Activated T-helper 1 cell treated with Interleukin-2 at 50 U/mL for 16 hours (primary cell): Measurements from ENCODE around the gene MMEL1.
"Not testable (repeated sequence)": the region's sequence is repeated elsewhere in the genome, so short reads cannot be mapped to it uniquely, and the experiment has no call there.

Source experiments
- DNase-seq: peaks from one replicate; pipeline ENCODE4 v3.0.0-alpha.2; 2020; ENCODE audit warnings: low read depth

MMEL1 gene

DNA sequence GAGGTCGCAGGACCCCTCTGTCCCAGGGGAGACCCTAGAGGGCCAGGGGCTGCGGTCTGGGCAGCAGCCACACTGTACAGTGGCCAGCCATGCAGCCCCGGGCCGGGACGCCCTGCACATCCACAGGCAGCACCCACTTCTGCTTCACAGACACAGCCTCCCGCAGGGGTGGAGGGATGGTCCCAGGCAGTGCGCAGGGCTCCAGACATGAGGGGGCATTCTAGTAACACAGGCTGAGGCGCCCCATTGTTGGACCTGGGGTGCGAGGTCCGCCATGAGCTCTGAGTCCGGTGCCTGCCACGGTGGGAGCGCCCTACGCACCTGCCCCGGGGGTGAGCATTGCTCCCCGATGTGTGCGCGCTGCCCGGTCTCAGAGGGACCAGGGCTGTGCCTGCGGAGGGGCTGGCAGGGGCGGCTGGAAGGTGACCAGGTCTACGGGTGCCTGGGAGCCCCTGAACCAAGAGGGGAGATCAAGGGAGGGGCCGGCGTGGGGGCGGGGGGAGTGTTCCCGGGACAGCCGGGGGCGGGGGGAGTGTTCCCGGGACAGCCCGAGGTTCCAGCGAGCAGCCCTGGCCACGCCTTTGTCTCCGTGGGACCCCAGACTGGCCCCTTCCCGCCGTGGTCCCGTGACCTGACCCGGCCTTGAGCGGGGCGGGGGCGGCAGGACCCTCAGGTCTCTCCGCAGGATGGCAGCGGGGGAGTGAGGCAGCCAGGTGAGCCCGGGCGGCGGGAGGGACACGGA lies 4.5 kb downstream of the MMEL1 start:
- DNase-seq: no peak

DNA sequence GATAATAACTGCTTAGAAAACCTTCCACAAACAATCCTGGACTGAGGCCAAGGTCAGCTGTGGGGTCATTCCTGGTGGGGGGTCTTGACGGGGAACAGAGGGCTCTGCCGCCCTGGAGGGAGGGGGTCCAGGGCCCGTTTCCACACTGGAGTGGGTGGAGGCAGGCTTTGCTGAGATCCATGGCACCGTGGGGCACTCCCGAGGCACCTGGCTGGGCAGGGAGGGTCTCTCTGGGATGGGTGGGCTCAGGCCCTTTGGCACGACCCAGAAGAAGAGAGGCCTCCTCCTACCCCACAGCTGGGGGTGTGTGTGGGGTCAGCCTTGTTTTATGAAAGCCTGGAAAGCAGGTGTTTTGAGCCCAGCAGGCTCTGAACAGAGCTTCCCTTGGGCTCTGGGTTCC lies 5.1 kb downstream of the MMEL1 start:
- DNase-seq: no peak

- not testable (repeated sequence) for DNase-seq
Observed at GRCh38 chr1:2625748-2626147, 7.1 kb downstream of the MMEL1 start.

GRCh38 chr1:2625311-2625710 lies 7.5 kb downstream of the MMEL1 start:
- DNase-seq: no peak

DNA sequence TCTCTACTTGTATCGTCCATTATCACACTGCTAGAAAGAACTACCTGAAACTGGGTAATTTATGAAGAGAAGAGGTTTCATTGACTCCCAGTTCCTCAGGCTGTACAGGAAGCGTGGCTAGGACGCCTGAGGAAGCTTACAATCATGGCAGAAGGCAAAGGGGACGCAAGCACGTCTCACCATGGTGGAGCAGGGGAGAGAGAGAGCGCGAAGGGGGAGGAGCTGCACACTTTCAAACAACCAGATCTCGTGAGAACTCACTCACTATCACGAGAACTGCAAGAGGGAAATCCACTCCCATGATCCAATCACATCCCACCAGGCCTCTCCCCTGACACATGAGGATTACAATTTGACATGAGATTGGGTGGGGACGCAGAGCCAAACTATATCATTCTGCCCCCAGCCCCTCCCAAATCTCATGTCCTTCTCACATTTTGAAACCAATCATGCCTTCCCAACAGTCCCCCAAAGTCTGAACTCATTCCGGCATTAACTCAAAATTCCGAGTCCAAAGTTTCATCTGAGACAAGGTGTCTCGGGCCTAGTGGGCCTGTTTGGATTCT lies 8.0 kb downstream of the MMEL1 start:
- no peak for DNase-seq

GRCh38 chr1:2623571-2624337 lies 9.1 kb downstream of the MMEL1 start:
- DNase-seq: no peak

- no peak for DNase-seq
Observed at GRCh38 chr1:2617971-2618470, 14.8 kb downstream of the MMEL1 start.

DNA sequence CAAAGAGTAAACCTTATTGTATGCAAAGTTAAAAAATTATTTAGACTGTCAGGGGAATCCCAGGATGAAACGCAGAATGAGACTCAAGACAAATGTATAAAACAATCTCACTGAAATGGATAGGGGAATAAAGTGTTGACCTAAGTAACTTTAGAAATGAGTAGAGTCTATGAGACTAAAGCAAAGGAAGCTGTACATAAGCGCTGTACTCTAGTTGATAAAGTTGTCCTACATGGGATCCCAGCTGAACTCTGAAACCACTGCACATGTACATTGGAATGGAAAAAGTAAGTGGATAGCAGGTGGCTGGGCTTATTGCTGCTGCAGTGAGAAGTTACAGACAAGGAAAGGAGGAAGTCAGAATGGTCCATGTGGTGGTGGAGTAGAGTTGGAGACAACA lies 18.7 kb downstream of the MMEL1 start:
- no peak for DNase-seq

- no peak for DNase-seq
Observed at GRCh38 chr1:2612591-2613365, 20.0 kb downstream of the MMEL1 start.

DNA sequence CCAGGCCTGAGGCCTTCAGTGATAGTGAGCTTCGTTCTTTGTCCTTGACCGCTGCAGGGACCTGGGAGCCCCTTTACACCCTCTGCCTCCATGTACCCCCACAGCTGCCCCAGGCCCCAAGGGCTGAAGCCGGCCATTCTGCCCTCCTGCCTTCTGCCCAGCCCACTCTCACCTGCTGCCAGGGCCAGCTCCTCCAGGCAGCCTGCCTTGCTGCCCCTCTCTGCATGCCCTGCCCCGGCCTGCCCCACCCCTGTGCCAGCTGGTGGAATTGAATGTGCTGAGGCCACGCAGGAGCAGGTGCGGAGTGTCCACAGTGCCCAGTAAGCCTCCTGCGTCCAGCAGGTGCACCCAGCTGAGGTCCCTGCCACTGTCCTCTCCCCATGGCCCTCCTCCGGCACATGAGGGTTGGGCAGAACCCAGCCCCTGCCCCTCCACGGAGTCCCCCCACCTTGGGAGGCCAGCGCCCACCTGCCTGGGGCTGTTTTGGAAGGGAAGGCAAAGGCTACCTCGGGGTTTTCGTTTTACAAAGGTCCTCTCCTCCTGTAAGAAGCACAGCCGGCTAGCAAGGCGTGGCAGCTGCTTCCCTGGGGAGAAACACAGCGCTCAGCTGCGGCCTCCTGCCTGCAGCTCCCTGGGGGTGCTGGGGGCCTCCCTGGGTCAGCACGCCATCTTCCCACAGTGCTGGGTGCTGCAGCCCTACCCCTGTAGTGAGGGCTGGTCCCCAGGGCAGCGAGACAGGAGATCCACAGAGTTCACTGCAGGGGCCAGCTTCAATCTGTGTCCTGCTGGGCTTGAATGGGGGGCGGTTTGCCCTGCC lies 21.0 kb downstream of the MMEL1 start:
- no peak for DNase-seq

DNA sequence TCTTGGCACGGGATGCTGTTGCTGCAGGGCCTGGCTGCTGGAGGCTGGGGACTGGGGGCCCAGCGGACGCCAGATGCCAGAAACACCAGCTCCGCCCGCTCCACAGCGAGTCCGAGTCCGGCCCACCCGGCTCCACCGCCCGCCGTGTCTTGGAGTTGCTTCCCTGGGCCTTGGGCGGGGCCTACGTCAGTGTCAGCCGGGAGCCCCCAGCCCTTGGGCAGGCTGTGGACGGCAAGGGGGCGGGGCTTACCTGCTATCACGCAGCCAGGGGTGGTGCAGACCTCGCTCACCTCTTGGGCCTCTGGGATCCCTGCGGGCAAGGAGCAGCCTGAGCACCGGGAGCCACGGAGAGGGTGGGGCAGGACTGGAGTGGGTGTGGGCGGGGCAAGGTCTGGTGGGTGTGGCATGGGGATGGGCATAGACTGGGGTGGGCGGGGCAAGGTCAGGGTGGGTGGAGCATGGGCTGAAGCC lies 21.8 kb downstream of the MMEL1 start:
- no peak for DNase-seq

- no peak for DNase-seq
Observed at GRCh38 chr1:2610036-2610959, 22.5 kb downstream of the MMEL1 start.

GRCh38 chr1:2609319-2610035 lies 23.3 kb downstream of the MMEL1 start:
- DNase-seq: no peak

- no peak for DNase-seq
Observed at GRCh38 chr1:2607641-2608091, 25.1 kb downstream of the MMEL1 start.

DNA sequence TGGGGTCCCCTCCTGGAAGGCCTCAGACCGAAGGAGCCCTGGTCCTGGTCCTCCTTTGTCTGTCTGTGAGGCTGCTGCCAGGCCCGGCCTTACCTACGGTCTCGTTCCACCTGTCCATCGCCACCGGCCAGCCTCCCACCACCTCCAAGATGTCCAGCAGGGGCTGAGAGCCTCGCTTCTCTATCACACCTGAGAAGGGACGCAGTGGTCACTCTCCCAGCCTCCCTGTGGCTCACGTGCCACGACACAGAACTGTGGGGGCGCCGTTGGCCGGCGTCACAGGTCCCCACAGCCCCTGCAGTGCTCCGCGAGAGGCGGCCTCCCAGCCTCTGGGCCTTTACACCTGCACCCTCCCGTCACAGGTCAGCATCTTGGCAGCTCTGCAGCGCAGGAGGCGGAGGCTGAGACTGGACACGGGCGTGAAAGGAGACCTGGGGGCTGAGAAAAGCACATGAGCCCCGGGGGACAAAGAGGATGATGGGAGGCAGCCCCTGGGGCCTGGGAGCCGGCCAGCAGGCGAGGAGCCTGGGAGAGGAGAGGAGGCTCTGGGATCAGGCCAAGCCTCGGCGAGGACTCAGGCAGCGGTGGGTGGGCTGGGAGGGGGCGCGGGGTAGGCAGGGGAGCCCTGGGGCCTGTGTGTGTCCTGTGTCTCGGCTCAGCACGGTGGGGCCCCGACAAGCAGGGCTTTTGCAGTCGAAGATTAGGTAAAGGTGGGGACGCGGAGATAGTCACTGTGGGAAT lies 25.8 kb downstream of the MMEL1 start:
- DNase-seq: no peak

GRCh38 chr1:2606396-2606880 lies 26.4 kb downstream of the MMEL1 start:
- DNase-seq: no peak

DNA sequence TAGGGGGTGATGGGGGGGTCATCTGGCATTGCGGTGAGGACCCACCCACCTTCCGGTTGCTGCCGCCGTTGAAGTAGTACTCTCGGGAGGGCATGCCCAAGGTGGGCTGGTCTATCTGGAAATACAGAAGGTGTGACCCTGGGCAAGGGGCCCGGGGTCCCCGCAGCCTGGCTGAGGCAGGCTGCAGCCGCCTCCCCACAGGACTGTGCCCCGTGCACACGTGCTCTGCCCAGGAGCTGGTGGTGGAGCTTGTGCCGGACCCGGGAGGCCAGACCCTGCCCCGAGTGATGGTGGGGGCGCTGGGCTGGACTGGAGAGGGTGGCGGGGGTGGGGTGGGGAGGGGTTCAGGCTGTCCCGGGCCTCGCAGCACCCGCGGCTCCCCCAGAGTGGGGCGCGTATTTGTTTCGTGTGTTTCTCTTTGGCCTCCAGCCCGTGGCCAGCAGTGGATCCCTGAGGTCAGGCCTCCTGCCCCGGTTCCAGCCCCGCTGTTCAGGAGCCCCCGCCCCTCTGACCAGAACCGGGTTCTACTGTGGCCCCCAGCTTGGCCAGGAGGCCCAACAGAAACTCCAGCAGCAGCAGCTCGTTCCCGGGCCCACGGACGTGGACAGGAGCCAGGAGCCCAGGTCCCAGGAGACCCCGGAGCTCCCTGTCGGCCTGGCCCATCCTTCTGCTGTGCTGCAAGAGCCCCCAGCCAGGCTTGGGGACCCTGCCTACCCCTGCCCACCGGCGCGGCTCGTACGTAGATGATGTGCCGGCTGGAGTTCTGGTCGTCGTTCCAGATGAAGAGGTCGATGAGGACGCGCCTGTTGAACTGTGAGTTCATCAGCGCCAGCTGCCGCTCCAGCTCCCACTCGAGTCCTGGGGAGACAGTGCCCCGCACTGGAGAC lies 27.1 kb downstream of the MMEL1 start:
- DNase-seq: no peak
